Measurements from ENCODE around the gene RALGAPB. TPM values are rescaled to one million over a fixed set of nuclear protein-coding genes. Genes with fewer than 3 reads are reported as not detected.

The RALGAPB gene
- total and polyA plus RNA-seq, 12 donors: 8.4 to 28.2 (median 25.6) TPM

DNA sequence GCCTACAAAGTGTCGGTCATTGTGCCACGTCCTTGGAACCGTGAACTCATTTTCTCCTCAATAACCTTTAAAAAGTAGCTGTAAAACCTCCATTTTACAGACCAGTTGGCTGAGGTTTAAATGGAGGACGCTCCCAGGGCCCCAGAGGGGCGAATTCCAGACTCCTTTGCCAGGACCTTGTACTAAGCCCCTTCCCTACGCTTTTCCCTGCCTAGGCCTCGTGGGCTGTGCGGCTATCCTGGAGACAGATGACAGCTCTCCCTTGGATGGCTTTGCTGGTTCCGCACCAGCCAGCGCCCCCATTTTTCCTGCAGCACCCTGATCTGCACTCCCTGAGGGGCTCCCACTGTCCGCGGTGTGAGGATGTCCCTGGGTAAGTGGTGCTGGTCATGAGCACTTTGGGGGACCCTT is 25.4 kb upstream of the RALGAPB start:
- Histone ChIP-seq H3K27me3 (no peaks in the 10 kb centered on the region), H3K27ac (peak overlapping the region in 9 of 10 donors; percentile 76 to 95 (median 87)), H3K4me1 (peaks cover 3 to 36% (median 18%) of the 10 kb centered on the region in 9 donors), H3K4me3 (peak overlapping the region; percentile 63 to 97 (median 79)), H3K36me3 (peaks cover 0 to 39% (median 12%) of the 10 kb centered on the region in 9 donors), H3K9me3 (no peaks in the 10 kb centered on the region)
- TF ChIP-seq, protein P1, sequence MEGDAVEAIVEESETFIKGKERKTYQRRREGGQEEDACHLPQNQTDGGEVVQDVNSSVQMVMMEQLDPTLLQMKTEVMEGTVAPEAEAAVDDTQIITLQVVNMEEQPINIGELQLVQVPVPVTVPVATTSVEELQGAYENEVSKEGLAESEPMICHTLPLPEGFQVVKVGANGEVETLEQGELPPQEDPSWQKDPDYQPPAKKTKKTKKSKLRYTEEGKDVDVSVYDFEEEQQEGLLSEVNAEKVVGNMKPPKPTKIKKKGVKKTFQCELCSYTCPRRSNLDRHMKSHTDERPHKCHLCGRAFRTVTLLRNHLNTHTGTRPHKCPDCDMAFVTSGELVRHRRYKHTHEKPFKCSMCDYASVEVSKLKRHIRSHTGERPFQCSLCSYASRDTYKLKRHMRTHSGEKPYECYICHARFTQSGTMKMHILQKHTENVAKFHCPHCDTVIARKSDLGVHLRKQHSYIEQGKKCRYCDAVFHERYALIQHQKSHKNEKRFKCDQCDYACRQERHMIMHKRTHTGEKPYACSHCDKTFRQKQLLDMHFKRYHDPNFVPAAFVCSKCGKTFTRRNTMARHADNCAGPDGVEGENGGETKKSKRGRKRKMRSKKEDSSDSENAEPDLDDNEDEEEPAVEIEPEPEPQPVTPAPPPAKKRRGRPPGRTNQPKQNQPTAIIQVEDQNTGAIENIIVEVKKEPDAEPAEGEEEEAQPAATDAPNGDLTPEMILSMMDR (IDR thresholded peaks at IDR 0.05): no peak
- intact Hi-C loops (cut with DNase I): loop anchor here in 1 of 10 donors (2.0 kb wide), 1 partner anchor 26 kb away; the partner anchor contains the start of gene RALGAPB
- WGBS, 2 donors: 44 to 46% methylated on average over 12 of the region's 12 CpGs
- ATAC-seq: peak in 3 of 8 donors; percentile 13 to 23 (median 17)
- DNase-seq: no peak

DNA sequence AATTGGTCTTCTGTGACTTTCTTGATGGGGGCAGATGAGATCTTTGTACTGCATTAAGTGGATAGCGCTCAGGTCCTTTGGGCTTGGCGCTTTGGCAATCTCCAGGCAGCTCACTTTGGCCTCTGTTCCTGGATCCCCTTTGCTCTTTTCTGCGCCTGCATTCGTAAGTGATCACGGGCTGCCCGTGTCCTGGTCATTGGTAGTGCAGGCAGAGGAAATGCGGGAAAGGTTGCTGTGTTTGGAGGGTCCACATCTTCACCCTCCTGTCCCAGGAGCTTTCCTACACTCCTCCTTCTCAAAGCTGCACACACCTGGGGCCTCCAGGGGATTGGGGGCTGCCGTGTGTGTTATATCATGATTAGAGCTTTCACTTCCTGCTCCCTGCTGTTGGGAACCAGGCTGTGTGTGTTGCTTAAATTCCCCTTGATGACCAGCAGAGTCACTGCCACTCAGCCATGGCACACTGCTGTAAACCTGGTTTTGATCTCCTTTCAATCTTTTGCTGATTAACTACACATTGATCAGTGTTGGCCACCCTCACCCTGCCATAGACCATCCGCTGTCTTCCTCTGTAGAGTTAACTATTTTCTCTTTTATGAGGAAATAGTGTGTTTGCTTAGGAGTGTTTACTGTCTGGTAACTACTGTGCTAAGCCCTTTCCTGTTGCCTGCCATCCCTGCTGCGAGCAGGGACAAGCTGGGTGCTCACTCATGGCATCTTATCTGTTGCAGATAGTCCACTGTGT is 24.5 kb upstream of the RALGAPB start:
- TF ChIP-seq, protein P1 (IDR thresholded peaks at IDR 0.05): no peak
- intact Hi-C loops (cut with DNase I): loop anchor here in 1 of 10 donors (2.0 kb wide), 1 partner anchor 25 kb away; the partner anchor contains the start of gene RALGAPB

DNA sequence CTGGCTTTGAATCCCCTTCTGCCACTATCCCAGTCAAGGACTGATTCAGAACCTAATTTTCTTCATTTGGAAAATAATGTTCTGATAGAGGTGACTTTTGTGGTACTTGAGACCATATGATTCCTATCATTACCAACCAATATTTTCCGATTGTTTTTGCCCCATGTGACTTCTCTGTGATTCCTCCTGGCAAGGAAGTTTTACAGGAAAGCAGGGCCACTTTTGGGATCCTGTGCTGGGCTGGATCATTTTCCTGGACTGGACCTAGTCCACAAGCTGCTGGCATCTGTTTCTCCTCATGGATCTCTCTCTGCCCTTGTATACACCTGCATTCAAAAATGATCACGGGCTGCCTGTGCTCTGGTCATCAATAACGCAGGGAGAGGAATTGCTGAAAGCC is 23.6 kb upstream of the RALGAPB start:
- 80 to 83% methylated on average over 3 of the region's 3 CpGs for WGBS, 2 donors
- TF ChIP-seq, protein P1 (IDR thresholded peaks at IDR 0.05): no peak
- H3K27ac ChIP-seq: no peak overlapping the region
- intact Hi-C loops (cut with DNase I): no loop called here
- ATAC-seq: no peak
- no peak overlapping the region for H3K4me3 ChIP-seq
- no peak for DNase-seq
- no peaks in the 10 kb centered on the region for H3K27me3 ChIP-seq
- no peaks in the 10 kb centered on the region for H3K9me3 ChIP-seq
- H3K4me1 ChIP-seq: peaks cover 3 to 42% (median 18%) of the 10 kb centered on the region in 9 donors
- H3K36me3 ChIP-seq: peaks cover 0 to 39% (median 12%) of the 10 kb centered on the region in 9 donors

More for the DNA sequence above, 24.5 kb upstream of the RALGAPB start:
- Histone ChIP-seq H3K36me3 (peaks cover 0 to 39% (median 12%) of the 10 kb centered on the region in 9 donors), H3K9me3 (no peaks in the 10 kb centered on the region), H3K27me3 (no peaks in the 10 kb centered on the region), H3K4me3 (no peak overlapping the region), H3K27ac (no peak overlapping the region), H3K4me1 (peaks cover 3 to 42% (median 18%) of the 10 kb centered on the region in 9 donors)
- WGBS, 2 donors: 86 to 88% methylated on average over 10 of the region's 10 CpGs
- DNase-seq (no peak), ATAC-seq (no peak)

DNA sequence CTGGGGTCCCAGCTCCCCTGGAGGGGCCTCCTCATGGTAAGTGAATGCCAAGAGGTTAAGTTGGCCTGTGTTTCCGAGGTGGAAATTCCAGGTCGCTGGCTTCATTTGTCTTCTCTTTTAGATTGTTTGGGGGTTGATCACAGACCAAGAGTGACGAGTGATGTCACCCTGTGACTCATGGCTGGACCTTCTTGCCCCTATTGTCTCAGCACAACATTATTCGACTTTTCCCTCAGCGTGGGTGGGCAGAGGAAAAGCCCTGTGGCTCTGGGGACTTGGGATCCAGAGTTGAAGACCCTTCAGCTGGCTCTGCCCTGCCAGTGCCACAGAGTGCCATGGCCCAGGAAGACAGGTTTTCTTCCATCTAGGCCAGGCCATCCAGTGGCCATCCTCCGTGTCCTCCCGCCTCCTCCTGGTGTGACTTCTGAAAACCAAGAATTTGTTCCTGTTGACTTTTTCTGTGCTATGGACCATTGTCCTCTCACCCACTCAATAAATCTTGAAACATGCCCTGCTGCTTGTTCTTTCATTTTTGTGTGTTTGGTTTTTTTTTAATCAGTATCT is 22.1 kb upstream of the RALGAPB start:
- H3K36me3 ChIP-seq: peaks cover 0 to 39% (median 12%) of the 10 kb centered on the region in 9 donors
- H3K27me3 ChIP-seq: no peaks in the 10 kb centered on the region
- no peaks in the 10 kb centered on the region for H3K9me3 ChIP-seq
- H3K4me3 ChIP-seq: no peak overlapping the region
- ATAC-seq (no peak), DNase-seq (no peak)
- TF ChIP-seq, protein P1 (IDR thresholded peaks at IDR 0.05): no peak
- WGBS, 2 donors: 74 to 86% methylated on average over 7 of the region's 7 CpGs
- peak overlapping the region in 3 of 10 donors; percentile 16 to 85 (median 51) for H3K27ac ChIP-seq
- intact Hi-C loops (cut with DNase I): no loop called here
- H3K4me1 ChIP-seq: peaks cover 3 to 42% (median 18%) of the 10 kb centered on the region in 9 donors
